ENCODE measurements around the gene HOXA4. TPM values are rescaled to one million over a fixed set of nuclear protein-coding genes. Genes with fewer than 3 reads are reported as not detected.
A peak's percentile ranks its signal among the peaks of the same experiment; 100 is the strongest.

HOXA4 gene
- total and polyA plus RNA-seq, 2 of the 8 experiments (the other 6 are each of a cell fraction or from before 2014, with no cell fraction given): not detected

DNA sequence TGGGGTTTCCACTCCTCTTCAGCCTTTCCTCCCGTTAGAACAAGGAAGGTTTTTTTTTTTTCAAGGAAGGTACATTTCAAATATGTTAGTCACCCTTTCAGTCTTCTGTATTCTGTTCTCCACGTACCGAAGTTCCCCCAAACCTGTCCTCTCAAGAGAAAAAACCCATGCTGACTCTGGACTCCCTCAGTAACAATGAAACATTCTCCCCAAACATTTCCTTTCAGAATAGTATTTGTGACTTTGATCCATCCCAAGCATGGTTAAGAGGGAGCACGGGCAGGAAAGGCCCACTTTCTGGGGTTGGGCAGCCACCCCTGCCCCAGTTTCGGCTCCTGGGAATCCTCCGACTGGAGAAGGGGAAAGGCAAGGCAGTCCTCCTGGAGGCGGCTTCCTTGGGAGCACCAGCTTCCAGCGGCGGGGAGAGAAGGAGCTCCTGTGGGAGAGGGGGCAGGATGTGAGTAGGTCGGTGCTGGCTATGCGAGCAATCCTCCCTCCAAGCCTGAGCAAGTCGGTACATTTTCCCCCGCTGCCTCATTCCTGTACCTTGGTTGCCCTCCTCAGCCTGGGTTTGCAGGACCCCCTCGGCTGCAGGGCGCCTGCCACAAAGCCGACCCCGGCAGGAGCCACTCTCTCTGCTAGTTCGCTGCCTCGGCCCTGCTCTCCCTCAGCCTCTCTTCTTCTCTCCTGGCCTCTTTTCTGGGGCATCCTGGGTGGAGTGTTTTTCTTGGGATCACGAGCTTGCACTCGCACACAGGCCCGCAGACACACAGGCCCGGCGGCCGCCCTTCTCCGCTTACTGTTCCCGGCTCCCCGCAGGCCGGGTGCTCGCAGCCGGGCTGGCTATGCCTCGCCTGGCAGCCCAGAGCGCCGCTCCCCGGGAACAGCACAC lies 32.6 kb downstream of the HOXA4 start (continued):
- TF ChIP-seq NANOG (IDR thresholded peaks at IDR 0.05; ENCODE audit: insufficient read depth, low read depth, low read length, poor library complexity, severe bottlenecking) (no peak), SIX5 (IDR thresholded peaks at IDR 0.05; ENCODE audit: low read depth, low read length) (no peak), BRCA1 (IDR thresholded peaks at IDR 0.05; ENCODE audit: low read depth, low read length) (no peak), MAFK (IDR thresholded peaks at IDR 0.05; ENCODE audit: low read depth, low read length) (no peak), HDAC6 (IDR thresholded peaks at IDR 0.05; ENCODE audit: low read depth, low read length) (no peak), SP1 (IDR thresholded peaks at IDR 0.05; ENCODE audit: low read depth, low read length) (no peak), EZH2 (IDR thresholded peaks at IDR 0.05; ENCODE audit: low read depth, low read length, severe bottlenecking) (peak; percentile 95), RFX5 (IDR thresholded peaks at IDR 0.05; ENCODE audit: borderline replicate concordance, low read depth, low read length) (no peak), CEBPB (IDR thresholded peaks at IDR 0.05; ENCODE audit: low read depth, low read length) (no peak), GTF2F1 (IDR thresholded peaks at IDR 0.05; ENCODE audit: borderline replicate concordance, low read depth, low read length) (no peak), CHD2 (IDR thresholded peaks at IDR 0.05; ENCODE audit: low read length) (no peak)
- TF ChIP-seq, protein P1, sequence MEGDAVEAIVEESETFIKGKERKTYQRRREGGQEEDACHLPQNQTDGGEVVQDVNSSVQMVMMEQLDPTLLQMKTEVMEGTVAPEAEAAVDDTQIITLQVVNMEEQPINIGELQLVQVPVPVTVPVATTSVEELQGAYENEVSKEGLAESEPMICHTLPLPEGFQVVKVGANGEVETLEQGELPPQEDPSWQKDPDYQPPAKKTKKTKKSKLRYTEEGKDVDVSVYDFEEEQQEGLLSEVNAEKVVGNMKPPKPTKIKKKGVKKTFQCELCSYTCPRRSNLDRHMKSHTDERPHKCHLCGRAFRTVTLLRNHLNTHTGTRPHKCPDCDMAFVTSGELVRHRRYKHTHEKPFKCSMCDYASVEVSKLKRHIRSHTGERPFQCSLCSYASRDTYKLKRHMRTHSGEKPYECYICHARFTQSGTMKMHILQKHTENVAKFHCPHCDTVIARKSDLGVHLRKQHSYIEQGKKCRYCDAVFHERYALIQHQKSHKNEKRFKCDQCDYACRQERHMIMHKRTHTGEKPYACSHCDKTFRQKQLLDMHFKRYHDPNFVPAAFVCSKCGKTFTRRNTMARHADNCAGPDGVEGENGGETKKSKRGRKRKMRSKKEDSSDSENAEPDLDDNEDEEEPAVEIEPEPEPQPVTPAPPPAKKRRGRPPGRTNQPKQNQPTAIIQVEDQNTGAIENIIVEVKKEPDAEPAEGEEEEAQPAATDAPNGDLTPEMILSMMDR (IDR thresholded peaks at IDR 0.05; ENCODE audit: control extremely low read depth in 1 of 3, insufficient read depth in 1 of 3, low read depth in 1 of 3, low read length in 3 of 3): 0 out of 4 replicates have a peak, but pooled peaks of 1 of the 3 experiments have one; percentile 12
- TF ChIP-seq, protein P2, sequence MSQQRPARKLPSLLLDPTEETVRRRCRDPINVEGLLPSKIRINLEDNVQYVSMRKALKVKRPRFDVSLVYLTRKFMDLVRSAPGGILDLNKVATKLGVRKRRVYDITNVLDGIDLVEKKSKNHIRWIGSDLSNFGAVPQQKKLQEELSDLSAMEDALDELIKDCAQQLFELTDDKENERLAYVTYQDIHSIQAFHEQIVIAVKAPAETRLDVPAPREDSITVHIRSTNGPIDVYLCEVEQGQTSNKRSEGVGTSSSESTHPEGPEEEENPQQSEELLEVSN (IDR thresholded peaks at IDR 0.05): no peak
- TF ChIP-seq, protein P3, sequence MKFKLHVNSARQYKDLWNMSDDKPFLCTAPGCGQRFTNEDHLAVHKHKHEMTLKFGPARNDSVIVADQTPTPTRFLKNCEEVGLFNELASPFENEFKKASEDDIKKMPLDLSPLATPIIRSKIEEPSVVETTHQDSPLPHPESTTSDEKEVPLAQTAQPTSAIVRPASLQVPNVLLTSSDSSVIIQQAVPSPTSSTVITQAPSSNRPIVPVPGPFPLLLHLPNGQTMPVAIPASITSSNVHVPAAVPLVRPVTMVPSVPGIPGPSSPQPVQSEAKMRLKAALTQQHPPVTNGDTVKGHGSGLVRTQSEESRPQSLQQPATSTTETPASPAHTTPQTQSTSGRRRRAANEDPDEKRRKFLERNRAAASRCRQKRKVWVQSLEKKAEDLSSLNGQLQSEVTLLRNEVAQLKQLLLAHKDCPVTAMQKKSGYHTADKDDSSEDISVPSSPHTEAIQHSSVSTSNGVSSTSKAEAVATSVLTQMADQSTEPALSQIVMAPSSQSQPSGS (IDR thresholded peaks at IDR 0.05; ENCODE audit: low read length): no peak
